ENCODE data around the gene NBDY.

Gene NBDY

DNA sequence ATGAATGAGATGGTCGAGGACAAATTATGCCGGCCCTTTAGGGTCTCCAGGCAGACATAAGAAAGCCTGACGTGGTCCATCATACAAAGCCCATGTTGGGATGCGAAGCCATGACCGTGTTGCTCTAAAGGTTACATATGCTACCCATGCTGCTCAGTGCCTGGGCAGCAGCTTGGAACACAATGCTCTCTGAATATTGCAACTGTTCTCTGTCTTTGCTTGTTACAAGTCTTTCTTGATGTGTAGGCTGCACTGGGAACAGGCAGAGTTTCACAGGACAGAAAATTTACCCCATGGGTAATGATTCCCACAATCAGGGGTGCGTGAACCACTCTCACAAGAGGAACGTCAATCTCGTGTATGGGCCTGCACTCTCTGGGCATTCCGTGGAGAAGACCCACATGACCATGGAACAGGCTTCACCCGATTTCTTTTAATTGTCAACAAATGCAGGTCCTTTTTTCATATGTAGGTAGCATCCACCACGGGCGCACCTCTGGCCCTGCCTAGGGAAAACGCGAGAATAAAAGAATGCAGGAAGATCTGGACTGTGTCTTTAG, 66.3 kb downstream of the NBDY start:
- TF ChIP-seq, protein P1, sequence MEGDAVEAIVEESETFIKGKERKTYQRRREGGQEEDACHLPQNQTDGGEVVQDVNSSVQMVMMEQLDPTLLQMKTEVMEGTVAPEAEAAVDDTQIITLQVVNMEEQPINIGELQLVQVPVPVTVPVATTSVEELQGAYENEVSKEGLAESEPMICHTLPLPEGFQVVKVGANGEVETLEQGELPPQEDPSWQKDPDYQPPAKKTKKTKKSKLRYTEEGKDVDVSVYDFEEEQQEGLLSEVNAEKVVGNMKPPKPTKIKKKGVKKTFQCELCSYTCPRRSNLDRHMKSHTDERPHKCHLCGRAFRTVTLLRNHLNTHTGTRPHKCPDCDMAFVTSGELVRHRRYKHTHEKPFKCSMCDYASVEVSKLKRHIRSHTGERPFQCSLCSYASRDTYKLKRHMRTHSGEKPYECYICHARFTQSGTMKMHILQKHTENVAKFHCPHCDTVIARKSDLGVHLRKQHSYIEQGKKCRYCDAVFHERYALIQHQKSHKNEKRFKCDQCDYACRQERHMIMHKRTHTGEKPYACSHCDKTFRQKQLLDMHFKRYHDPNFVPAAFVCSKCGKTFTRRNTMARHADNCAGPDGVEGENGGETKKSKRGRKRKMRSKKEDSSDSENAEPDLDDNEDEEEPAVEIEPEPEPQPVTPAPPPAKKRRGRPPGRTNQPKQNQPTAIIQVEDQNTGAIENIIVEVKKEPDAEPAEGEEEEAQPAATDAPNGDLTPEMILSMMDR (conservative IDR thresholded peaks at IDR 0.05; ENCODE audit: low read depth), result no peak
- no peak for DNase-seq (ENCODE audit: low spot score)
- ChIA-PET CTCF (interaction anchor here (0.7 kb wide), 1 partner anchor 8 kb away, joined by 3 read pairs; no protein-coding TSS in a partner anchor), POLR2A (ENCODE audit: low non-redundant PET) (no interaction called here)
- no peak overlapping the region for H3K27ac ChIP-seq

DNA sequence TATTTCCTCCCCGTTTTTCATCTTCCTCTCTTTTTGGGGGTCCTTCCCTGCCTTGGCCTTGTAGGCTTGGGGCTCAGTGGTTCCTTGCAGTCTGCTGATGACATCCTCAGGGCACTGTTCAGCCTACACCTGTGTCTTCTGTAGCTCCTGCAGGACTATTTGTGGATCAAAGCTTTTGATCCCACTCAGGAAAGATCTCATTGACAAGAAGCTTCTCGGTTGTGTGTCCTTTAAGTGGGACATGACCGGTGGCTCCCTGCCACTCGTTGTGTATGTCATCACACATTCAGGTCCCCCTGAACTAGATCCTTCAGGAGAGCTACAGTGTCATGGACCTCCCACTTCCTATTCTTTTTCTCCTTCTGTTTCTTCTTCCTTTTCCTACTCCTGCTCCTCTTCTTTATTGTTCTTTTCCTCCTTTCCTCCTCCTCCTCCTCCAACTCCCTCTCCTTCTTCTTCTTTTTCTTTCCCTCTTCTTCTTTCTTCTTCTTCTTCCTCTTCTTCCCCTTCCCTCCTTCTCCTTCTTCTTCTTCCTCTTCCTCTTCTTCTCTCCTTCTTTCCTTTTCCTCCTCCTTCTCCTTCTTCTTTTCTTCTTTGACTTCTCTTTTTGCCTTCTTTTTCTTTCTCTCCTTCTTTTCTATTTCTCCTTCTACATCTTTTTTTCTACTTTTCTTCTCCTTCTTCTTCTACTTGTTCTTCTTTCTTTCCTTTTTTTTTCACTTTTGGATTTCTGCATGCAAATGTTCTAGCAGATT, 67.8 kb downstream of the NBDY start:
- POLR2A ChIA-PET (ENCODE audit: low non-redundant PET), result no interaction called here
- TF ChIP-seq, protein P1 (conservative IDR thresholded peaks at IDR 0.05; ENCODE audit: low read depth), result no peak
- CTCF ChIA-PET, result no interaction called here

DNA sequence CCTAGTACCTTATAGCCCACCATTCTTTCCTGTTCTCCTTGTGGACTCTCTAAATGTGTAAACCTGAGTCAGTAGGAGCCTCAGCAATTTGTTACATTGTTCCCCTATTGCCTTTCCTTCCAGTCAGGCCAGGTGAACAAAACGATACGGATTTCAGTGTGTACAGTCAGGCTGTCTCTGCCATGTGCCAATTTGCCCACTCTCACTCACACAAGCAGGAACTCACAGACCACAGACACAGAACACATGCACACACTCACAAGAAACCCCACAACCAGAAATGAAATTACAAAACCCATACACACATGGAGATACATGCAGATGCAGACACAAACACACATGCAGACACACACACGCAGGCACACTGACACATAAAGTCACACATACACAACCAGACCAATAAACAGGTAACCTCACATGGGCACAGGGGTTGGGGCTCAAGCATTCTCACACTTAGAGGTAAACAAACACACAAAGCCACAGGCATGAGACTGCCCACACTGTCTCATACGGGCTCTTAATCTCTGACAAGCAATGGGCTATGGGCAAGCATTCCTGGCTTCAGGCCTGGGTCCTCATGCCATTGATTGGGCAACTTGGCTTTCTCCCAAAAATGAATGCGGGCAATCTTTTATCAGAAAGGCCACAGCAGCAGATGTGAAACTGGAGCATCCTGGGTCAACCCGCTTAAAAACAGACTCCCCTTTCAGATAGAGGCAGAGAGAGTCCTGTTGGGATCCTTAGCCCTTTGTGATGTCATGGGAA, 68.7 kb downstream of the NBDY start:
- TF ChIP-seq, protein P1 (conservative IDR thresholded peaks at IDR 0.05; ENCODE audit: low read depth), result no peak
- ChIA-PET CTCF (no interaction called here), POLR2A (ENCODE audit: low non-redundant PET) (no interaction called here)
- no peak for DNase-seq (ENCODE audit: low spot score)
- H3K27ac ChIP-seq, result no peak overlapping the region; the same call in 1 of the 2 replicates

More for the DNA sequence above, 67.8 kb downstream of the NBDY start:
- H3K27ac ChIP-seq, result no peak overlapping the region
- DNase-seq (ENCODE audit: low spot score), result no peak

DNA sequence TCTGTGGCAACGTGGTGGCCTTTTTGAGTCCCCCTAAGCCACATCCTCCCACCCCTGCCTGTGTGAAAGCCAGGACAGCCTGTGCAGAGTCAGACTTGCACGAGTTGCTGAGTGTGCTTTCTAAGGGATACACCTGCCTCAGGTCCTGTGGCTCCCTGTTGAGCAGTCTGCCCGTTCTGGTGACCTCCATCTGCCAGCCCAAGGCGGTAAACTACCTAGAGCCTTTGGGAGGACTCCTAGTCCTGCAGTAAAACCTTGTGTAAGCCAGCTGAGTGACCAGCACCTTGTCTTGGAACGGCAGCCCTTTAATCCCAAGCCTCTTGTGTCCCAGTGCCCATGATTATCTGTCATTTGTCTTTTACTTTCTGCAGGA, 69.3 kb downstream of the NBDY start:
- DNase-seq (ENCODE audit: low spot score), result no peak
- no peak overlapping the region; the same call in 1 of the 2 replicates for H3K27ac ChIP-seq
- ChIA-PET CTCF (no interaction called here), POLR2A (ENCODE audit: low non-redundant PET) (no interaction called here)
- TF ChIP-seq, protein P1 (conservative IDR thresholded peaks at IDR 0.05; ENCODE audit: low read depth), result no peak

DNA sequence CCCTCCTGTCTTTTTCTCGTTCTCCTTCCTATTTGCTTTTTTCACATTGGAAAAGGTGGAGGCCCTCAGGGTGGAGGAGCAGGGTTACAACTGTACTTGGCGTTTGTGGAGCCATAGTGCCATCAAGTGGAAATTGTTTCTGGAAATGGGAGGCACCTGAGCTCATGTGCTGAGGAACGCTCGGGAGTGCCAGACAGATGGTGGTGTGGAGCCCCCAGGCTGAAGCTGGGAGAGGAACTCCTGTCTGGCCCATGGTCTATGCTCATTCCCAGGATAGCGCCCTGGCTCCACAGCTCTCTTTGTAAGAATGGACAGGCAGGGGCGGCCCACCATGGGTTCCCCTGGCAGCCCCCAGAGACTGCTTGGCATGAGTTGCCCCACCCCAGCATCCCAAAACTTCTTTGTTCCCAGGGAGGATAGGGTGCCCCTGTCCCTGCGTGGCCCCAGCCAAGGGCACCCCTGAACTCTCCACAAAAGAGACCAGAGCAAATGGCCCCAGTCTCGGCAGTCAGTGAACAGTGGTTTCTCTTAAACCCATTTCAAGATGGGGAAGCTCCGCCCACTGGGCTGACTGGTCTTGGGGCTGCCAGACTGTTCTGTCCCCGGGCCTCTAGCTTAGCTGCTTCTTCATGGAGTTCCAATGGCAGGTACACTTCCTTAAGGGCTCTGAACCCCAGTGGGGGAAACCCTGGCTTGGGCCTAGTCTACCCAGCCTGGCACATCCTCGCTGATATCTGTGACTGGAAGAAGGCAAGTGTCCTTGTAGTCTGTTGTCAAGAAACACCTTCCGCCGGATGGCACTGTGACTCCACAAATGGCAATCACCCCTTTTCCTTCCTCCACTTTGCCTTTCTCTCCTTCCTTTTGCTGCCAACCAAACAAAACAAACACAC, 70.1 kb downstream of the NBDY start:
- TF ChIP-seq, protein P1 (conservative IDR thresholded peaks at IDR 0.05; ENCODE audit: low read depth), result no peak
- POLR2A ChIA-PET (ENCODE audit: low non-redundant PET), result no interaction called here
- CTCF ChIA-PET, result no interaction called here
- DNase-seq (ENCODE audit: low spot score), result no peak
- H3K27ac ChIP-seq, result no peak overlapping the region

DNA sequence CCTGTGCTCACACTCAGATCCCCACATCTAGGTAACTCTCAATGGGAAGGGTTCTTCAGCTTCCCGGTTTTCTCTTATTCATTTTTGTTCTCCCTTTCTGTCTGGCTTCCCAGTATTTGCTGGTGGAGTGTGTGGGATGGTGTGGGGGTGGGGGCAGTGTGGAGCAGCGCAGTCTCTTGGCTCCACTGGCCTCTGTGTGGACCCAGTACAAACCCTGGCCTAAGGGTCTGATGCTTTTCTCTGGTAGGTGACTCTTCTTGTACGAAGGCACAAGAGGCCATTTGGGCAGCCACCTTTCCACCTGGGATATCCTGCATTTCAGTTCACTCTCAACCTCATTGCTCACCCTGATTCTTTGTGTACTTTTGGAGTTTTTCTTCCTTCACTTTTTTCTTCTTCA, 71.3 kb downstream of the NBDY start:
- DNase-seq (ENCODE audit: low spot score), result no peak
- CTCF ChIA-PET, result no interaction called here
- H3K27ac ChIP-seq, result no peak overlapping the region
- POLR2A ChIA-PET (ENCODE audit: low non-redundant PET), result no interaction called here
- TF ChIP-seq, protein P1 (conservative IDR thresholded peaks at IDR 0.05; ENCODE audit: low read depth), result no peak

Data from RWPE1 (cell line).